WTC11 (cell line): Measurements from ENCODE around the gene YBX3. TPM values are rescaled to one million over a fixed set of nuclear protein-coding genes. Genes with fewer than 3 reads are reported as not detected.

ENCODE experiments used
- ATAC-seq: fragments of 200-7000 bp; cut with Tn5 transposase; 2 replicates; pipeline ENCODE4 v1.10.0; 2021; ENCODE audit warnings: mild to moderate bottlenecking, moderate library complexity
- CTCF ChIA-PET: fragments of 300-600 bp; sonication (Branson Sonifier 250); formaldehyde crosslinking; loops from one replicate; lab custom pipeline; 2021; ENCODE audit warnings: antibody characterized with exemption; lab: Charles Lee
- POLR2A ChIA-PET: fragments of 350-600 bp; sonication (Branson Sonifier 250); formaldehyde crosslinking; loops from one replicate; lab custom pipeline; 2021; ENCODE audit warnings: antibody characterized with exemption; lab: Charles Lee
- DNase-seq: peaks from one replicate; pipeline ENCODE4 v3.0.0; 2021; ENCODE audit warnings: low spot score
- H3K27ac Mint-ChIP-seq: 2 replicates; pipeline ENCODE4 v1.8.0; 2021; ENCODE audit warnings: mixed read lengths
- H3K27me3 Mint-ChIP-seq: 2 replicates; pipeline ENCODE4 v1.8.0; 2021; ENCODE audit warnings: low read depth, mild to moderate bottlenecking, moderate library complexity, mixed read lengths
- H3K36me3 Mint-ChIP-seq: 2 replicates; pipeline ENCODE4 v1.8.0; 2021; ENCODE audit warnings: mixed read lengths
- H3K4me1 Mint-ChIP-seq: 2 replicates; pipeline ENCODE4 v1.8.0; 2022; ENCODE audit warnings: mixed read lengths
- H3K4me3 Mint-ChIP-seq: 2 replicates; pipeline ENCODE4 v1.8.0; 2021; ENCODE audit warnings: mild to moderate bottlenecking, moderate library complexity, mixed read lengths
- H3K9me3 Mint-ChIP-seq: 2 replicates; pipeline ENCODE4 v1.8.0; 2021; ENCODE audit warnings: mixed read lengths
- AFF4 ChIP-seq: sonication (generic); formaldehyde crosslinking; IDR thresholded peaks from 2 replicates; pipeline ENCODE4 v1.8.1; 2023; ENCODE audit warnings: mild to moderate bottlenecking, missing genetic modification reagents, borderline replicate concordance
- ATF1 ChIP-seq: sonication (generic); formaldehyde crosslinking; IDR thresholded peaks from 2 replicates; pipeline ENCODE4 v1.8.1; 2023; ENCODE audit warnings: mild to moderate bottlenecking, moderate library complexity, missing genetic modification reagents
- CREM ChIP-seq: sonication (generic); formaldehyde crosslinking; IDR thresholded peaks from 2 replicates; pipeline ENCODE4 v1.8.1; 2022; ENCODE audit warnings: mild to moderate bottlenecking, missing genetic modification reagents, moderate library complexity
- E2F5 ChIP-seq: sonication (generic); formaldehyde crosslinking; IDR thresholded peaks from 2 replicates; pipeline ENCODE4 v1.8.1; 2022; ENCODE audit warnings: mild to moderate bottlenecking, moderate library complexity, missing genetic modification reagents
- ELF4 ChIP-seq: sonication (generic); formaldehyde crosslinking; IDR thresholded peaks from 2 replicates; pipeline ENCODE4 v1.8.1; 2022; ENCODE audit warnings: low read depth, mild to moderate bottlenecking, moderate library complexity, missing genetic modification reagents
- FOXJ3 ChIP-seq: sonication (generic); formaldehyde crosslinking; IDR thresholded peaks from 2 replicates; pipeline ENCODE4 v1.9.0; 2021; ENCODE audit warnings: missing genetic modification reagents, mild to moderate bottlenecking, borderline replicate concordance
- GTF2I ChIP-seq: fragments of 250-450 bp; sonication (Bioruptor Pico); conservative IDR thresholded peaks from 2 replicates; pipeline ENCODE4 v1.4.0; 2021; ENCODE audit warnings: mild to moderate bottlenecking
- HMGA2 ChIP-seq: fragments of 250-450 bp; sonication (Bioruptor Pico); IDR thresholded peaks from 2 replicates; pipeline ENCODE4 v1.4.0; 2021; ENCODE audit warnings: mild to moderate bottlenecking, moderate library complexity
- IRF1 ChIP-seq: sonication (generic); formaldehyde crosslinking; IDR thresholded peaks from 2 replicates; pipeline ENCODE4 v1.8.0; 2023; ENCODE audit warnings: missing genetic modification reagents
- JUN ChIP-seq: sonication (generic); formaldehyde crosslinking; IDR thresholded peaks from 2 replicates; pipeline ENCODE4 v1.8.0; 2023; ENCODE audit warnings: mild to moderate bottlenecking, missing genetic modification reagents
- MAX ChIP-seq: sonication (generic); formaldehyde crosslinking; IDR thresholded peaks from 2 replicates; pipeline ENCODE4 v1.8.0; 2022; ENCODE audit warnings: mild to moderate bottlenecking, missing genetic modification reagents
- NR1H2 ChIP-seq: sonication (generic); formaldehyde crosslinking; IDR thresholded peaks from 2 replicates; pipeline ENCODE4 v1.9.0; 2021; ENCODE audit warnings: mild to moderate bottlenecking, moderate library complexity, missing genetic modification reagents
- OVOL2 ChIP-seq: fragments of 250-450 bp; sonication (Bioruptor Pico); IDR thresholded peaks from 2 replicates; pipeline ENCODE4 v1.9.0; 2021; ENCODE audit warnings: mild to moderate bottlenecking, borderline replicate concordance
- SMAD3 ChIP-seq: sonication (generic); formaldehyde crosslinking; IDR thresholded peaks from 2 replicates; pipeline ENCODE4 v1.8.0; 2022; ENCODE audit warnings: missing genetic modification reagents, mild to moderate bottlenecking, borderline replicate concordance
- SP1 ChIP-seq: sonication (generic); formaldehyde crosslinking; conservative IDR thresholded peaks from 2 replicates; pipeline ENCODE4 v1.8.1; 2022; ENCODE audit warnings: missing genetic modification reagents
- TEAD1 ChIP-seq: sonication (generic); formaldehyde crosslinking; IDR thresholded peaks from 2 replicates; pipeline ENCODE4 v1.8.0; 2022; ENCODE audit warnings: mild to moderate bottlenecking, missing genetic modification reagents
- ZBTB43 ChIP-seq: sonication (generic); formaldehyde crosslinking; IDR thresholded peaks from 2 replicates; pipeline ENCODE4 v1.8.1; 2023; ENCODE audit warnings: mild to moderate bottlenecking, missing genetic modification reagents
- ZNF121 ChIP-seq: sonication (generic); formaldehyde crosslinking; IDR thresholded peaks from 2 replicates; pipeline ENCODE4 v1.8.0; 2023; ENCODE audit warnings: missing genetic modification reagents
- ZNF138 ChIP-seq: sonication (generic); formaldehyde crosslinking; conservative IDR thresholded peaks from 2 replicates; pipeline ENCODE4 v1.8.1; 2022; ENCODE audit warnings: mild to moderate bottlenecking, moderate library complexity, missing genetic modification reagents
- ZNF219 ChIP-seq: sonication (generic); formaldehyde crosslinking; IDR thresholded peaks from 2 replicates; pipeline ENCODE4 v1.8.0; 2023; ENCODE audit warnings: missing genetic modification reagents, mild to moderate bottlenecking, borderline replicate concordance
- ZNF416 ChIP-seq: fragments of 250-450 bp; sonication (Bioruptor Pico); IDR thresholded peaks from 2 replicates; pipeline ENCODE4 v1.9.0; 2021; ENCODE audit warnings: mild to moderate bottlenecking, inconsistent platforms
- ZNF423 ChIP-seq: fragments of 250-450 bp; sonication (Bioruptor Pico); IDR thresholded peaks from 2 replicates; pipeline ENCODE4 v2.1.2; 2022; ENCODE audit warnings: mild to moderate bottlenecking, moderate library complexity
- ZNF425 ChIP-seq: fragments of 250-450 bp; sonication (Bioruptor Pico); conservative IDR thresholded peaks from 2 replicates; pipeline ENCODE4 v1.9.0; 2021; ENCODE audit warnings: mild to moderate bottlenecking
- ZSCAN18 ChIP-seq: fragments of 250-450 bp; sonication (Bioruptor Pico); IDR thresholded peaks from 2 replicates; pipeline ENCODE4 v2.1.2; 2022; ENCODE audit warnings: mild to moderate bottlenecking, moderate library complexity
- total RNA-seq: library from RNA; stranded (reverse); gene quantifications from 3 replicates; pipeline ENCODE4 v1.2.3, GENCODE V29; 2021

Gene YBX3
- total RNA-seq, 1 experiment from 2014 or later, result 396 TPM

- TF ChIP-seq ZNF423 (CRISPR knock-in tag) (no peak), CREM (CRISPR knock-in tag) (no peak), ZNF219 (CRISPR knock-in tag) (no peak), SP1 (no peak), MAX (CRISPR knock-in tag) (no peak)
These were observed 36.5 kb upstream of the YBX3 start (continued) for GRCh38 chr12:10759657-10760056.

GRCh38 chr12:10756194-10756593, 33.1 kb upstream of the YBX3 start:
- no peak for TF ChIP-seq ZNF138
- TF ChIP-seq ZNF416 (CRISPR knock-in tag), result no peak
- TF ChIP-seq HMGA2, result no peak
- no peak for TF ChIP-seq ZNF425 (CRISPR knock-in tag)
- TF ChIP-seq ZNF219 (CRISPR knock-in tag), result no peak
- TF ChIP-seq E2F5 (CRISPR knock-in tag), result no peak
- no peak for TF ChIP-seq SMAD3 (CRISPR knock-in tag)
- TF ChIP-seq FOXJ3, result no peak
- no peak for TF ChIP-seq ZSCAN18 (CRISPR knock-in tag)
- no peak for TF ChIP-seq NR1H2 (CRISPR knock-in tag)
- no peak for TF ChIP-seq ZBTB43
- no peak for TF ChIP-seq ZNF121
- TF ChIP-seq JUN (CRISPR knock-in tag), result no peak
- no peak for TF ChIP-seq ELF4 (CRISPR knock-in tag)
- TF ChIP-seq TEAD1 (CRISPR knock-in tag), result no peak
- no peak for TF ChIP-seq IRF1 (CRISPR knock-in tag)
- DNase-seq (no peak), ATAC-seq (no peak)
- H3K36me3 Mint-ChIP-seq, result peaks cover 17% of the 10 kb centered on the region
- ChIA-PET CTCF (no interaction called here), POLR2A (no interaction called here)
- H3K9me3 Mint-ChIP-seq, result peaks cover 25% of the 10 kb centered on the region
- H3K27ac Mint-ChIP-seq, result no peak overlapping the region
- H3K4me3 Mint-ChIP-seq, result no peak overlapping the region
- H3K4me1 Mint-ChIP-seq, result no peaks in the 10 kb centered on the region
- peaks cover 11% of the 10 kb centered on the region for H3K27me3 Mint-ChIP-seq

GRCh38 chr12:10753059-10753458, 29.9 kb upstream of the YBX3 start:
- CTCF ChIA-PET, result no interaction called here
- POLR2A ChIA-PET, result no interaction called here
- no peak for ATAC-seq
- no peak for TF ChIP-seq ZNF121
- no peak for TF ChIP-seq AFF4 (CRISPR knock-in tag)
- no peak for TF ChIP-seq OVOL2 (CRISPR knock-in tag)
- TF ChIP-seq GTF2I (CRISPR knock-in tag), result no peak
- no peak for TF ChIP-seq ATF1 (CRISPR knock-in tag)

More at GRCh38 chr12:10753059-10753458, 29.9 kb upstream of the YBX3 start:
- Mint-ChIP-seq H3K4me1 (no peaks in the 10 kb centered on the region), H3K27ac (no peak overlapping the region), H3K36me3 (peaks cover 17% of the 10 kb centered on the region), H3K4me3 (no peak overlapping the region), H3K9me3 (peaks cover 25% of the 10 kb centered on the region), H3K27me3 (peaks cover 5% of the 10 kb centered on the region; the same call in 1 of the 2 replicates)
- DNase-seq, result no peak
